H9 (cell line): ENCODE results near the gene GLOD4. TPM values are rescaled to one million over a fixed set of nuclear protein-coding genes. Genes with fewer than 3 reads are reported as not detected.

Experiments used
- DNase-seq: peaks from one replicate; pipeline ENCODE4 v3.0.0-alpha.2; 2017
- H2AFZ ChIP-seq: one replicate; pipeline ENCODE4 v1.6.1; 2013; ENCODE audit warnings: mild to moderate bottlenecking, low read length, control low read depth, moderate library complexity
- H2AK5ac ChIP-seq: 2 replicates; pipeline ENCODE4 v1.6.1; 2013; ENCODE audit warnings: low read length, control low read depth, mixed read lengths; ENCODE audit not compliant: insufficient read length
- H2BK120ac ChIP-seq: one replicate; pipeline ENCODE4 v1.6.1; 2013; ENCODE audit warnings: low read depth, mild to moderate bottlenecking, low read length, control low read depth, inconsistent platforms; ENCODE audit not compliant: poor library complexity, severe bottlenecking
- H2BK12ac ChIP-seq: 2 replicates; pipeline ENCODE4 v1.6.1; 2013; ENCODE audit warnings: low read length, control low read depth, mixed read lengths, low read depth; ENCODE audit not compliant: insufficient read length
- H2BK15ac ChIP-seq: 2 replicates; pipeline ENCODE4 v1.6.1; 2013; ENCODE audit warnings: low read depth, low read length, control low read depth
- H2BK20ac ChIP-seq: one replicate; pipeline ENCODE4 v1.6.1; 2013; ENCODE audit warnings: low read depth, mild to moderate bottlenecking, low read length, control low read depth, inconsistent platforms; ENCODE audit not compliant: poor library complexity, severe bottlenecking
- H2BK5ac ChIP-seq: 2 replicates; pipeline ENCODE4 v1.6.1; 2013; ENCODE audit warnings: low read length, control low read depth, mixed read lengths; ENCODE audit not compliant: insufficient read length
- H3K14ac ChIP-seq: 2 replicates; pipeline ENCODE4 v1.6.1; 2013; ENCODE audit warnings: low read length, control low read depth; ENCODE audit not compliant: insufficient read depth
- H3K18ac ChIP-seq: 2 replicates; pipeline ENCODE4 v1.6.1; 2013; ENCODE audit warnings: low read depth, mild to moderate bottlenecking, mixed read lengths, low read length, control low read depth; ENCODE audit not compliant: insufficient read length
- H3K23ac ChIP-seq: 2 replicates; pipeline ENCODE4 v1.6.1; 2013; ENCODE audit warnings: low read length, control low read depth, mixed read lengths, low read depth; ENCODE audit not compliant: insufficient read length
- H3K23me2 ChIP-seq: 2 replicates; pipeline ENCODE4 v1.6.1; 2013; ENCODE audit warnings: low read depth, mild to moderate bottlenecking, mixed read lengths, low read length, control low read depth; ENCODE audit not compliant: insufficient read length, poor library complexity, severe bottlenecking
- H3K27ac ChIP-seq: 2 replicates; pipeline ENCODE4 v1.5.1; 2013; ENCODE audit warnings: low read length, control low read depth, mixed read lengths, low read depth; ENCODE audit not compliant: insufficient read length
- H3K27me3 ChIP-seq: 2 replicates; pipeline ENCODE4 v1.6.1; 2013; ENCODE audit warnings: low read length, control low read depth, inconsistent platforms; ENCODE audit not compliant: insufficient read depth
- H3K4ac ChIP-seq: 2 replicates; pipeline ENCODE4 v1.6.1; 2013; ENCODE audit warnings: low read depth, mild to moderate bottlenecking, control low read depth, inconsistent platforms, low read length, moderate library complexity
- H3K4me1 ChIP-seq: 2 replicates; pipeline ENCODE4 v1.6.1; 2013; ENCODE audit warnings: low read length, control low read depth, inconsistent platforms; ENCODE audit not compliant: insufficient read depth
- H3K4me2 ChIP-seq: 2 replicates; pipeline ENCODE4 v1.6.1; 2013; ENCODE audit warnings: low read length, control low read depth, mixed read lengths; ENCODE audit not compliant: insufficient read length, insufficient read depth
- H3K56ac ChIP-seq: 2 replicates; pipeline ENCODE4 v1.6.1; 2013; ENCODE audit warnings: low read depth, mild to moderate bottlenecking, mixed read lengths, low read length, control low read depth; ENCODE audit not compliant: insufficient read length
- H3K79me1 ChIP-seq: 2 replicates; pipeline ENCODE4 v1.6.1; 2013; ENCODE audit warnings: low read depth, mild to moderate bottlenecking, moderate library complexity, low read length, control low read depth, inconsistent platforms; ENCODE audit not compliant: insufficient read depth, poor library complexity, severe bottlenecking
- H3K79me2 ChIP-seq: 2 replicates; pipeline ENCODE4 v1.6.1; 2013; ENCODE audit warnings: low read length, control low read depth, inconsistent platforms; ENCODE audit not compliant: insufficient read depth
- H3K9ac ChIP-seq: 2 replicates; pipeline ENCODE4 v1.6.1; 2013; ENCODE audit warnings: low read length, control low read depth, mixed read lengths; ENCODE audit not compliant: insufficient read length; ENCODE audit errors: extremely low read depth
- H3K9me3 ChIP-seq: one replicate; pipeline ENCODE4 v1.6.1; 2013; ENCODE audit warnings: low read depth, low read length, inconsistent platforms; ENCODE audit not compliant: control insufficient read depth
- H3T11ph ChIP-seq: one replicate; pipeline ENCODE4 v1.6.1; 2013; ENCODE audit warnings: mild to moderate bottlenecking, low read length, control low read depth, inconsistent platforms
- H4K20me1 ChIP-seq: one replicate; pipeline ENCODE4 v1.6.1; 2013; ENCODE audit not compliant: control insufficient read depth, insufficient read length, insufficient read depth
- H4K5ac ChIP-seq: 2 replicates; pipeline ENCODE4 v1.6.1; 2013; ENCODE audit warnings: low read depth, mild to moderate bottlenecking, mixed read lengths, low read length, control low read depth; ENCODE audit not compliant: insufficient read length
- H4K8ac ChIP-seq: replicated peaks from 2 replicates; pipeline ENCODE4 v1.6.1; 2013; ENCODE audit warnings: low read length, control low read depth, mixed read lengths, low read depth; ENCODE audit not compliant: insufficient read length
- H4K91ac ChIP-seq: 2 replicates; pipeline ENCODE4 v1.6.1; 2013; ENCODE audit warnings: low read depth, mild to moderate bottlenecking, moderate library complexity, mixed read lengths, low read length, control low read depth; ENCODE audit not compliant: insufficient read length
- H3K27ac Mint-ChIP-seq, 3 experiments: 2 replicates in 2 of 3; 3 replicates in 1 of 3; pipeline ENCODE4 v1.8.0; 2020 to 2021; ENCODE audit warnings: mixed read lengths in 3 of 3, mild to moderate bottlenecking in 1 of 3, moderate library complexity in 1 of 3
- H3K27me3 Mint-ChIP-seq: 2 replicates; pipeline ENCODE4 v1.8.0; 2021; ENCODE audit warnings: low read depth, mild to moderate bottlenecking, moderate library complexity, mixed read lengths
- H3K36me3 Mint-ChIP-seq, 3 experiments: 2 replicates in 2 of 3; 3 replicates in 1 of 3; pipeline ENCODE4 v1.8.0; 2020 to 2021; ENCODE audit warnings: low read depth in 3 of 3, mixed read lengths in 3 of 3; ENCODE audit not compliant: insufficient read depth in 1 of 3
- H3K4me1 Mint-ChIP-seq, 2 experiments: 2 replicates each; pipeline ENCODE4 v1.8.0; 2020; ENCODE audit warnings: mixed read lengths in 2 of 2
- H3K4me3 Mint-ChIP-seq, 2 experiments: 2 replicates in 1 of 2; 3 replicates in 1 of 2; pipeline ENCODE4 v1.8.0; 2020 to 2021; ENCODE audit warnings: mild to moderate bottlenecking in 2 of 2, mixed read lengths in 2 of 2, moderate library complexity in 1 of 2
- H3K9me3 Mint-ChIP-seq, 2 experiments: 2 replicates in 1 of 2; 3 replicates in 1 of 2; pipeline ENCODE4 v1.8.0; 2020; ENCODE audit warnings: mild to moderate bottlenecking in 2 of 2, mixed read lengths in 2 of 2, moderate library complexity in 1 of 2
- WGBS: extraction: QIAGEN DNeasy Blood & Tissue Kit; methylation state at CpG from one replicate; pipeline ENCODE4 v1.1.7; 2013; ENCODE audit warnings: missing lambda C conversion rate, low lambda C conversion rate, mixed read lengths; ENCODE audit not compliant: insufficient read length; ENCODE audit errors: extremely low coverage; 5-methylcytosine and 5-hydroxymethylcytosine counted together
- total RNA-seq: library from RNA; stranded (reverse); gene quantifications from 2 replicates; pipeline ENCODE4 v1.2.1, GENCODE V29; 2021
- TF ChIP-seq, protein P1 (sequence below): fragments of 200-600 bp; sonication (generic); conservative IDR thresholded peaks from 3 replicates; pipeline ENCODE4 v1.8.0; 2021; ENCODE audit warnings: antibody characterized with exemption, mild to moderate bottlenecking

The GLOD4 gene
- total RNA-seq, 1 experiment from 2014 or later, result 106 TPM

GRCh38 chr17:825216-825615 is 43.1 kb upstream of the GLOD4 start:
- Histone ChIP-seq H4K5ac (no peak overlapping the region), H3K18ac (no peak overlapping the region), H2BK15ac (no peak overlapping the region), H3K56ac (no peak overlapping the region), H3K23me2 (no peaks in the 10 kb centered on the region), H3K27me3 (no peaks in the 10 kb centered on the region), H3K4ac (no peak overlapping the region), H2AFZ (no peak overlapping the region), H2AK5ac (no peak overlapping the region), H3K79me1 (peaks cover 3% of the 10 kb centered on the region), H4K8ac (no peak overlapping the region), H2BK120ac (no peak overlapping the region), H3K79me2 (no peaks in the 10 kb centered on the region), H3K14ac (no peak overlapping the region), H2BK12ac (no peak overlapping the region), H4K91ac (no peak overlapping the region), H3K4me2 (no peak overlapping the region), H2BK20ac (no peak overlapping the region), H3K27ac (no peak overlapping the region), H3K9ac (no peak overlapping the region), H3T11ph (no peak overlapping the region), H3K23ac (no peak overlapping the region), H3K9me3 (no peaks in the 10 kb centered on the region), H2BK5ac (no peak overlapping the region), H4K20me1 (no peaks in the 10 kb centered on the region), H3K4me1 (no peaks in the 10 kb centered on the region)
- peaks cover 26 to 41% (median 39%) of the 10 kb centered on the region in 3 experiments for H3K36me3 Mint-ChIP-seq
- no peaks in the 10 kb centered on the region; a peak in 1 of 5 replicates for H3K9me3 Mint-ChIP-seq
- no peaks in the 10 kb centered on the region for H3K27me3 Mint-ChIP-seq
- no CpG with 5 or more reads among the region's 17 CpGs for WGBS
- H3K27ac Mint-ChIP-seq, result peak overlapping the region in 1 of 3 experiments; percentile 70; a peak in 1 of 7 replicates
- H3K4me3 Mint-ChIP-seq, result no peak overlapping the region
- DNase-seq, result no peak
- TF ChIP-seq, protein P1, sequence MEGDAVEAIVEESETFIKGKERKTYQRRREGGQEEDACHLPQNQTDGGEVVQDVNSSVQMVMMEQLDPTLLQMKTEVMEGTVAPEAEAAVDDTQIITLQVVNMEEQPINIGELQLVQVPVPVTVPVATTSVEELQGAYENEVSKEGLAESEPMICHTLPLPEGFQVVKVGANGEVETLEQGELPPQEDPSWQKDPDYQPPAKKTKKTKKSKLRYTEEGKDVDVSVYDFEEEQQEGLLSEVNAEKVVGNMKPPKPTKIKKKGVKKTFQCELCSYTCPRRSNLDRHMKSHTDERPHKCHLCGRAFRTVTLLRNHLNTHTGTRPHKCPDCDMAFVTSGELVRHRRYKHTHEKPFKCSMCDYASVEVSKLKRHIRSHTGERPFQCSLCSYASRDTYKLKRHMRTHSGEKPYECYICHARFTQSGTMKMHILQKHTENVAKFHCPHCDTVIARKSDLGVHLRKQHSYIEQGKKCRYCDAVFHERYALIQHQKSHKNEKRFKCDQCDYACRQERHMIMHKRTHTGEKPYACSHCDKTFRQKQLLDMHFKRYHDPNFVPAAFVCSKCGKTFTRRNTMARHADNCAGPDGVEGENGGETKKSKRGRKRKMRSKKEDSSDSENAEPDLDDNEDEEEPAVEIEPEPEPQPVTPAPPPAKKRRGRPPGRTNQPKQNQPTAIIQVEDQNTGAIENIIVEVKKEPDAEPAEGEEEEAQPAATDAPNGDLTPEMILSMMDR, result no peak
- H3K4me1 Mint-ChIP-seq, result no peaks in the 10 kb centered on the region
